ENCODE results near the gene LCN6. TPM values are rescaled to one million over a fixed set of nuclear protein-coding genes. Genes with fewer than 3 reads are reported as not detected.

Gene LCN6
- total RNA-seq, result not detected

GRCh38 chr9:136748201-136748600 is at the start of gene LCN6:
TSS of gene LCN6 (minus strand) at chr9:136748525. CDS start at chr9:136748483, 42 bp downstream.

GRCh38 chr9:136796238-136796774 is 48.0 kb upstream of the LCN6 start, which contains the start of gene CCDC183:
TSS of gene CCDC183 (plus strand) at chr9:136796338. CDS start at chr9:136796398, 60 bp downstream.

GRCh38 chr9:136790640-136791515 is 42.6 kb upstream of the LCN6 start, which contains the start of gene TMEM141:
TSS of gene TMEM141 (plus strand) at chr9:136791344. CDS start at chr9:136791371, 27 bp downstream.

GRCh38 chr9:136764301-136764891 is 16.1 kb upstream of the LCN6 start, which contains the start of gene LCN15:
TSS of gene LCN15 (minus strand) at chr9:136764518. CDS start at chr9:136764488, 30 bp downstream.

GRCh38 chr9:136742591-136743391 is 5.5 kb downstream of the LCN6 start, which contains the start of gene LCN10:
TSS of gene LCN10 (minus strand) at chr9:136742940. CDS start at chr9:136742903, 37 bp downstream.

GRCh38 chr9:136711751-136712689 is 36.3 kb downstream of the LCN6 start, which contains the start of gene DIPK1B:
TSS of gene DIPK1B (plus strand) at chr9:136712572. CDS start at chr9:136712666, 94 bp downstream.

Small RNA genes within 50 kb of the gene (small RNA-seq; reads per million reads assigned to genes)
- gene ATP6V1G1P3 (ENCODE audit: low replicate concordance) (not detected), gene MIR6722 (ENCODE audit: low replicate concordance) (not detected)

Other genes with a start within 250 kb of the LCN6 start
- gene NOTCH1, start 202.5 kb downstream of the LCN6 start, total RNA-seq, result 89.4 TPM
- 131 TPM for gene EGFL7, start 85.6 kb downstream of the LCN6 start, total RNA-seq
- 62.5 TPM for gene AGPAT2, start 61.1 kb downstream of the LCN6 start, total RNA-seq
- gene DIPK1B, start 36.0 kb downstream of the LCN6 start, total RNA-seq, result 39.6 TPM
- gene LCN10, start 5.6 kb downstream of the LCN6 start, total RNA-seq, result 0.47 TPM
- gene LCN8, start 9.7 kb upstream of the LCN6 start, total RNA-seq, result 0.82 TPM
- gene LCN15, start 16.0 kb upstream of the LCN6 start, total RNA-seq, result not detected
- gene TMEM141, start 42.8 kb upstream of the LCN6 start, total RNA-seq, result 58.8 TPM
- gene CCDC183, start 47.8 kb upstream of the LCN6 start, total RNA-seq, result 3.1 TPM
- 44.3 TPM for gene RABL6, start 59.4 kb upstream of the LCN6 start, total RNA-seq
- gene AJM1, start 94.0 kb upstream of the LCN6 start, total RNA-seq, result 1.5 TPM
- 68.5 TPM for gene PHPT1, start 100.9 kb upstream of the LCN6 start, total RNA-seq
- 10.9 TPM for gene MAMDC4, start 103.8 kb upstream of the LCN6 start, total RNA-seq
- 172 TPM for gene EDF1, start 117.8 kb upstream of the LCN6 start, total RNA-seq
- 18.9 TPM for gene TRAF2, start 138.0 kb upstream of the LCN6 start, total RNA-seq
- 87.0 TPM for gene FBXW5, start 196.2 kb upstream of the LCN6 start, total RNA-seq
- gene C8G, start 196.7 kb upstream of the LCN6 start, total RNA-seq, result not detected
- gene LCN12, start 203.7 kb upstream of the LCN6 start, total RNA-seq, result 10.2 TPM
- gene PTGDS, start 229.0 kb upstream of the LCN6 start, total RNA-seq, result 43.3 TPM
- gene LCNL1, start 234.5 kb upstream of the LCN6 start, total RNA-seq, result 0.41 TPM
- 28.0 TPM for gene PAXX, start 243.9 kb upstream of the LCN6 start, total RNA-seq
- 2.5 TPM for gene CLIC3, start 248.0 kb upstream of the LCN6 start, total RNA-seq

Data from metanephros (tissue), 2 donors.